ENCODE measurements around the gene FRMD8.

DNA sequence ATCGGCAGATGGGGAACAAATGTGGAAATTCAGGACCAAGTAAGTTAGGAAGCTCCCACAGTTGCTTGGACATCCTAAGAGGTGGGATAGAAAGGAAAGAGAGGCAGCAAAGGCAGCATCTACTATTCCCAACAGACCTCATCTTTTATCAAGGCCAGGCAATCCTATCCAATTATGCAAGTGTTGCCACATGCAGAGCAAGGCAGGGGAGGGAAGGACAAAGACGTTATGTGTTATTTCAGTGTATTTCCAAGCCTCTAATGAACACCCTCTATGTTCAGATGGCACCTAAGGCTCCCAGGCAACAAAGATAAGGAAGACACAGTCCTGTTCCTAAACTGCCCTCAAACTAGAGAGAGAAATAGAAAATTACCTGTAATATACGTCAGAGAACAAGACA lies 22.7 kb upstream of the FRMD8 start:
- TF ChIP-seq, protein P1, sequence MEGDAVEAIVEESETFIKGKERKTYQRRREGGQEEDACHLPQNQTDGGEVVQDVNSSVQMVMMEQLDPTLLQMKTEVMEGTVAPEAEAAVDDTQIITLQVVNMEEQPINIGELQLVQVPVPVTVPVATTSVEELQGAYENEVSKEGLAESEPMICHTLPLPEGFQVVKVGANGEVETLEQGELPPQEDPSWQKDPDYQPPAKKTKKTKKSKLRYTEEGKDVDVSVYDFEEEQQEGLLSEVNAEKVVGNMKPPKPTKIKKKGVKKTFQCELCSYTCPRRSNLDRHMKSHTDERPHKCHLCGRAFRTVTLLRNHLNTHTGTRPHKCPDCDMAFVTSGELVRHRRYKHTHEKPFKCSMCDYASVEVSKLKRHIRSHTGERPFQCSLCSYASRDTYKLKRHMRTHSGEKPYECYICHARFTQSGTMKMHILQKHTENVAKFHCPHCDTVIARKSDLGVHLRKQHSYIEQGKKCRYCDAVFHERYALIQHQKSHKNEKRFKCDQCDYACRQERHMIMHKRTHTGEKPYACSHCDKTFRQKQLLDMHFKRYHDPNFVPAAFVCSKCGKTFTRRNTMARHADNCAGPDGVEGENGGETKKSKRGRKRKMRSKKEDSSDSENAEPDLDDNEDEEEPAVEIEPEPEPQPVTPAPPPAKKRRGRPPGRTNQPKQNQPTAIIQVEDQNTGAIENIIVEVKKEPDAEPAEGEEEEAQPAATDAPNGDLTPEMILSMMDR (IDR thresholded peaks at IDR 0.05; ENCODE audit: low read length): no peak
- TF ChIP-seq EZH2 (IDR thresholded peaks at IDR 0.05; ENCODE audit: borderline replicate concordance, low read length): no peak

Data from OCI-LY1 (cell line).